IPS-20b (cell line): Measurements from ENCODE around the gene GAS2L1.

ENCODE experiments used
- H3K27ac ChIP-seq: one replicate; pipeline ENCODE4 v1.5.1; 2013; ENCODE audit warnings: low read length
- H3K27me3 ChIP-seq: 2 replicates; pipeline ENCODE4 v1.6.1; 2013; ENCODE audit warnings: mild to moderate bottlenecking, low read length, inconsistent platforms; ENCODE audit not compliant: insufficient read depth
- H3K36me3 ChIP-seq: 2 replicates; pipeline ENCODE4 v1.6.1; 2013; ENCODE audit warnings: low read depth, mild to moderate bottlenecking, inconsistent platforms, low read length, moderate library complexity; ENCODE audit not compliant: insufficient read depth
- H3K4me1 ChIP-seq: 2 replicates; pipeline ENCODE4 v1.6.1; 2013; ENCODE audit warnings: mild to moderate bottlenecking, control low read depth, inconsistent platforms, low read length, moderate library complexity; ENCODE audit not compliant: insufficient read depth
- H3K4me3 ChIP-seq: 2 replicates; pipeline ENCODE4 v1.5.1; 2013; ENCODE audit warnings: mild to moderate bottlenecking, low read length, inconsistent platforms
- H3K9ac ChIP-seq: 2 replicates; pipeline ENCODE4 v1.6.1; 2013; ENCODE audit warnings: low read depth, mild to moderate bottlenecking, inconsistent platforms, low read length, moderate library complexity
- H3K9me3 ChIP-seq: 2 replicates; pipeline ENCODE4 v1.6.1; 2013; ENCODE audit warnings: mild to moderate bottlenecking, low read depth, low read length, inconsistent platforms; ENCODE audit not compliant: insufficient read depth

GAS2L1 gene

GRCh38 chr22:29325356-29325755, 18.9 kb downstream of the GAS2L1 start:
- Histone ChIP-seq H3K9ac (no peak overlapping the region), H3K4me1 (no peaks in the 10 kb centered on the region), H3K4me3 (no peak overlapping the region), H3K9me3 (no peaks in the 10 kb centered on the region), H3K36me3 (peaks cover 25% of the 10 kb centered on the region), H3K27ac (no peak overlapping the region), H3K27me3 (no peaks in the 10 kb centered on the region)

- Histone ChIP-seq H3K9ac (no peak overlapping the region), H3K4me3 (no peak overlapping the region)
These were observed 19.4 kb downstream of the GAS2L1 start for GRCh38 chr22:29325785-29326315.

DNA sequence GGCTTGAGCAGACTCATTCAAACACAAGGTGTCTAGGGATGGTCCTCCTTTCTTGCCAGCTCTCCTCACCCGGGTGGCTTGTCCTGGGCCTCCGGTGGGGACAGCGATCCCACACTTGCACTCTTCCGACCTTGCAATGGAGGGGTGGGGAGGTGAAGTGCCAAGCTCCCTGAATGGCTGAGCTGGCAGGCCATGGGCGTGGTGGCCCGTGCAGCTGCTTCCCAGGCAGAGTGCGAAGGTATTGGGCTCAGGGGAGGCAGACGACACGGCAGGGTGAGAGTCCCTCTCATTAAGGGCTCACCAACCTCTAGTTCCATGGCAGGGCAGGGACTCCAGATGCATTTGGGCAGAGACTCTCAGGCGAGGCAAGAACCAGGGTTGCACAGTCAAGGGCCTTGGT, 20.0 kb downstream of the GAS2L1 start:
- Histone ChIP-seq H3K4me1 (no peaks in the 10 kb centered on the region), H3K4me3 (no peak overlapping the region), H3K9me3 (no peaks in the 10 kb centered on the region), H3K36me3 (peaks cover 34% of the 10 kb centered on the region), H3K27me3 (no peaks in the 10 kb centered on the region), H3K9ac (no peak overlapping the region), H3K27ac (no peak overlapping the region)

More at GRCh38 chr22:29325785-29326315, 19.4 kb downstream of the GAS2L1 start:
- Histone ChIP-seq H3K27me3 (no peaks in the 10 kb centered on the region), H3K9me3 (no peaks in the 10 kb centered on the region), H3K4me1 (no peaks in the 10 kb centered on the region), H3K36me3 (peaks cover 29% of the 10 kb centered on the region), H3K27ac (no peak overlapping the region)

GRCh38 chr22:29327089-29327764, 20.8 kb downstream of the GAS2L1 start:
- Histone ChIP-seq H3K27me3 (no peaks in the 10 kb centered on the region), H3K36me3 (peaks cover 37% of the 10 kb centered on the region), H3K27ac (no peak overlapping the region), H3K9me3 (no peaks in the 10 kb centered on the region), H3K4me1 (no peaks in the 10 kb centered on the region), H3K9ac (no peak overlapping the region), H3K4me3 (no peak overlapping the region)

- no peaks in the 10 kb centered on the region for H3K27me3 ChIP-seq
- no peak overlapping the region for H3K9ac ChIP-seq
- H3K27ac ChIP-seq, result no peak overlapping the region
- H3K36me3 ChIP-seq, result peaks cover 43% of the 10 kb centered on the region
- no peak overlapping the region for H3K4me3 ChIP-seq
- no peaks in the 10 kb centered on the region for H3K4me1 ChIP-seq
- no peaks in the 10 kb centered on the region for H3K9me3 ChIP-seq
These were observed 21.6 kb downstream of the GAS2L1 start for GRCh38 chr22:29328055-29328454.

- Histone ChIP-seq H3K27me3 (no peaks in the 10 kb centered on the region), H3K9me3 (no peaks in the 10 kb centered on the region), H3K4me1 (no peaks in the 10 kb centered on the region), H3K9ac (no peak overlapping the region), H3K36me3 (peaks cover 43% of the 10 kb centered on the region), H3K4me3 (no peak overlapping the region), H3K27ac (no peak overlapping the region)
These were observed 22.4 kb downstream of the GAS2L1 start for GRCh38 chr22:29328566-29329500.

DNA sequence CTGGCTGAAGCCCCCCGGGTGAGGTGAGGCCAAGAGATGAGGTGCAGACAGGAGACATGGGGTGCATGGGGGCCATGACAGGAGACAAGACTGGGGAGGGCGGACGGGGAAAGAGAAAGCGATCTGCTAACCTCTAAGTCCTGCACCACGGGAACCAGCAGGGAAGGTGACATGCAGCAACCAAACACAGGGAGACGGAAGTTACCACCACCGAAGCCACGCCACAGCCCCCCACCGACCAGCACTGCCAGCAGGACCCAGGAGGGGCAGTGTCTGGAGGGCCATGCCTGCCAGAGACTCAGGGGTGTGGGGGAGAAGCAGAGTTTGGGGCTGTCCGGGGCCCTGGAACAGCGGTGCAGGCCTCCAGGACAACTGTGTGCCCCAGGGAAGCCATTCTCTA, 23.1 kb downstream of the GAS2L1 start:
- H3K4me1 ChIP-seq, result no peaks in the 10 kb centered on the region
- no peak overlapping the region for H3K27ac ChIP-seq
- no peaks in the 10 kb centered on the region for H3K9me3 ChIP-seq
- no peak overlapping the region for H3K9ac ChIP-seq
- no peak overlapping the region for H3K4me3 ChIP-seq
- H3K36me3 ChIP-seq, result peaks cover 50% of the 10 kb centered on the region
- no peaks in the 10 kb centered on the region for H3K27me3 ChIP-seq

DNA sequence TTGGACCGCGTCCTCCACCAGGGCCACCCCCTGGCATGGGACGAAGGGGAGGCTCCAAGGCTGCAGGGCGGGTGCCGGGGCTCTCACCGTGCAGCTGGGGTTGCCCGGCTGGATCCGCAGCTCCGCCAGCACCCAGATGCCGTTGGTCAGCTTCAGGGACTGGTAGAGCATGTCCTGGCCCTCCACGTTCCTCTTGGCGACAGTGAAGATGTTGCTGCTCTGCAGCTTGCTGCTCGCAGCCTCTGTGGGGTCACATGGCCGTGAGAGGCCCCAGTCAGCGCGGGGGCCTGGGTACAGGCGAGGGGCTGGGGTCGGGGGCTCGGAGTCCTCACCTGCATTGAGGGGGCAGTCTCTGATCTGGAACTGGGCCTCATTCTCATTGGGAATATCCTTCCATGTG, 23.8 kb downstream of the GAS2L1 start:
- Histone ChIP-seq H3K27ac (no peak overlapping the region), H3K9ac (no peak overlapping the region), H3K4me3 (no peak overlapping the region), H3K27me3 (no peaks in the 10 kb centered on the region), H3K36me3 (peaks cover 55% of the 10 kb centered on the region), H3K4me1 (no peaks in the 10 kb centered on the region), H3K9me3 (no peaks in the 10 kb centered on the region)

- H3K27ac ChIP-seq, result no peak overlapping the region
- H3K9me3 ChIP-seq, result no peaks in the 10 kb centered on the region
- no peaks in the 10 kb centered on the region for H3K4me1 ChIP-seq
- no peak overlapping the region for H3K9ac ChIP-seq
- no peak overlapping the region for H3K4me3 ChIP-seq
- no peaks in the 10 kb centered on the region for H3K27me3 ChIP-seq
- H3K36me3 ChIP-seq, result peaks cover 60% of the 10 kb centered on the region
These were observed 24.3 kb downstream of the GAS2L1 start for GRCh38 chr22:29330753-29331152.

DNA sequence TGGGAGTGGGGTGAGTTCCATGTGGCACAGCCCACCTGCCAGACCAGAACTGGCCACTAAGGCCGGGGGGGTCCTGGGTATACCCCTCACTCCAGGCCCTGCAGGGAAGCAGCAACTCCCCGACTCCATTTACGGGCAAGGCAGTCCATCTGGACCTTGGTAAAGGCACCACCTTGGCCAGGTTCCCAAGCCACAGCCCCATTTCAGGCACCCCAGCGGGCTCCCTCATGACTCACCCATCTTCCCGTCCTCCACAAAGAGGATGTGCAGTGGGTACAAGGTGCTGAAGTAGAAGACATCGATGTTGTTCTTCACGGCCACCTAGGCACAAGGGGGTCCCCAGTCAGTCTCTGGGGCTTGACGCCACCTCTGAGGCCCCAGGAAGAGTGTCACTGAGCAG, 24.8 kb downstream of the GAS2L1 start:
- no peaks in the 10 kb centered on the region for H3K27me3 ChIP-seq
- H3K9ac ChIP-seq, result no peak overlapping the region
- no peak overlapping the region for H3K4me3 ChIP-seq
- H3K36me3 ChIP-seq, result peaks cover 64% of the 10 kb centered on the region
- H3K27ac ChIP-seq, result no peak overlapping the region
- H3K4me1 ChIP-seq, result no peaks in the 10 kb centered on the region
- H3K9me3 ChIP-seq, result no peaks in the 10 kb centered on the region

- H3K27me3 ChIP-seq, result no peaks in the 10 kb centered on the region
- H3K9ac ChIP-seq, result no peak overlapping the region
- no peaks in the 10 kb centered on the region for H3K9me3 ChIP-seq
- no peak overlapping the region for H3K4me3 ChIP-seq
- H3K36me3 ChIP-seq, result peaks cover 68% of the 10 kb centered on the region
- H3K4me1 ChIP-seq, result no peaks in the 10 kb centered on the region
- no peak overlapping the region for H3K27ac ChIP-seq
These were observed 25.3 kb downstream of the GAS2L1 start for GRCh38 chr22:29331658-29332300.
